RWPE2 (cell line): ENCODE measurements around the gene ATG7.

Experiments
- ATAC-seq: fragments of 200-7000 bp; cut with Tn5 transposase; 3 replicates; pipeline ENCODE4 v1.9.1; 2021; ENCODE audit warnings: low read depth
- DNase-seq: peaks from one replicate; pipeline ENCODE4 v3.0.0-alpha.2; 2020; ENCODE audit warnings: low spot score
- H3K27ac ChIP-seq: fragments of 450-650 bp; 2 replicates; pipeline ENCODE4 v1.5.1; 2017; ENCODE audit warnings: mild to moderate bottlenecking; ENCODE audit not compliant: poor library complexity, severe bottlenecking
- H3K27me3 ChIP-seq: fragments of 250-450 bp; sonication (Bioruptor Pico); 2 replicates; pipeline ENCODE4 v1.5.1; 2021; ENCODE audit warnings: mild to moderate bottlenecking, moderate library complexity; ENCODE audit not compliant: insufficient read depth, poor library complexity, severe bottlenecking
- H3K36me3 ChIP-seq: fragments of 250-450 bp; sonication (Bioruptor Pico); 2 replicates; pipeline ENCODE4 v1.5.1; 2020; ENCODE audit warnings: low read depth, mild to moderate bottlenecking, moderate library complexity
- H3K4me1 ChIP-seq: fragments of 250-450 bp; sonication (Bioruptor Pico); 2 replicates; pipeline ENCODE4 v1.5.1; 2021; ENCODE audit warnings: mild to moderate bottlenecking, moderate library complexity; ENCODE audit not compliant: insufficient read depth, poor library complexity, severe bottlenecking
- H3K4me3 ChIP-seq: fragments of 250-450 bp; sonication (Bioruptor Pico); 2 replicates; pipeline ENCODE4 v1.5.1; 2021; ENCODE audit warnings: mild to moderate bottlenecking, moderate library complexity; ENCODE audit not compliant: severe bottlenecking
- H3K9me3 ChIP-seq: fragments of 250-450 bp; sonication (Bioruptor Pico); 2 replicates; pipeline ENCODE4 v1.5.1; 2021; ENCODE audit warnings: mild to moderate bottlenecking, moderate library complexity; ENCODE audit not compliant: severe bottlenecking
- CTCF ChIP-seq: fragments of 450-650 bp; IDR thresholded peaks from one replicate; pipeline ENCODE4 v1.5.1; 2017; ENCODE audit warnings: mild to moderate bottlenecking, moderate library complexity; ENCODE audit not compliant: poor library complexity, severe bottlenecking

ATG7 gene

DNA sequence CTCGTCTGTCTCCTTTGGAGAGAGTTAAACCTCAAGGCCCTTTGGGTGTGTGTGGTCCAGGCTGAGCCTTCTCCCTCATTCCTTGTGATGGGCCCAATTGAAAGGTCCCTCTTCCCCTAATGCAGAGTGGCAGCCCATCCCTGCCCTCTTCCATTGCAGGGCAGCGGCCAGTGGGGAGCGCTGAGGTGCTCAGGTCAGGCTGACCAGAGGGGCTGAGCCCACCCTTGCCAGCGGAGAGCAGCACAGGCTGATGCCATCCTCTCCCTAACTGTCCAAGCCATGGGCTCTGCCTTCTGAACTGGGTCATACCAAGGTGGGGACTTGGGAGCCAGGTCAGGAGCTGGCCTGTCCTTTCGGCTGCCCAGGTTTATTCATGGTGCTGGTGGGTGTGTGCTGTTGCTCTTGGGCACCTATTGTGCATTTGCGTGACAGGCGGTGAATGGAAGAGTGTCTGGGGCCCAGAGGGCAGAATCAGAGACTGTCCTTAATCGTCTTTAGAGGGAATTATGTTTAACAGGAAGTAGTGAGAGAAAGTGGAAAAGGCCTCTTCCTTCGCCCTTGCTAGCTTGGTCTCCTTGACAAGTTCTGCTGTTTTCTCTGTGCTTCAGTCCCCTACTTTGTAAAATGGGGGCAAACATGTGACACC lies 274.6 kb downstream of the ATG7 start:
- Histone ChIP-seq H3K9me3 (no peaks in the 10 kb centered on the region), H3K36me3 (no peaks in the 10 kb centered on the region), H3K4me3 (no peak overlapping the region), H3K27ac (no peak overlapping the region), H3K4me1 (peaks cover 4% of the 10 kb centered on the region), H3K27me3 (no peaks in the 10 kb centered on the region)
- no peak for DNase-seq
- no peak for TF ChIP-seq CTCF
- no peak for ATAC-seq

GRCh38 chr3:11547498-11547897 lies 275.3 kb downstream of the ATG7 start:
- H3K9me3 ChIP-seq = no peaks in the 10 kb centered on the region
- no peaks in the 10 kb centered on the region for H3K27me3 ChIP-seq
- no peak for TF ChIP-seq CTCF
- no peak overlapping the region for H3K4me3 ChIP-seq
- no peaks in the 10 kb centered on the region for H3K36me3 ChIP-seq
- no peak for DNase-seq
- no peak for ATAC-seq
- H3K4me1 ChIP-seq = peaks cover 4% of the 10 kb centered on the region
- H3K27ac ChIP-seq = no peak overlapping the region

DNA sequence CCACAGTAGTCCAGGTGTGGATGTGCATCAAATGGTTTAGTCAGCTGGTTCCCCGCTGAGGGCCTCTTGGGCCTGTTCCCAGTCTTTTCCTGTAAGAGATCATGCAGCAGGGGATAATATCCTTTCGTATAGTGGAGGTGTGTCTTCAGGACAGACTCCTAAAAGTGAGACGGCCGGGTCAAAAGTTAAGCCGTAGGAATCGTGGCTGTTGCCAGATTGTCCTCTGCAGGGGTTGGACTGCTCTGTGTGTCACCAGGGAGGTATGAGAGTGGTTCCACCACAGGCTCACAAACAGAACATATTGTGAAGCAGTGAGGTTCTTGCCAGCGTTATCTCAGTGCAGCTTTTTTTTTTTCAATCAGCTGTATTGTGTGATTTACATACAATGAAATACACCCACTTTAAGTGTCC lies 276.5 kb downstream of the ATG7 start:
- DNase-seq (peak; percentile 56), ATAC-seq (peak; percentile 72)
- Histone ChIP-seq H3K36me3 (no peaks in the 10 kb centered on the region), H3K4me3 (no peak overlapping the region), H3K27me3 (no peaks in the 10 kb centered on the region), H3K9me3 (no peaks in the 10 kb centered on the region), H3K27ac (peak overlapping the region; percentile 34), H3K4me1 (peaks cover 4% of the 10 kb centered on the region)
- TF ChIP-seq CTCF = no peak

- DNase-seq = no peak
- peak overlapping the region; percentile 34 for H3K27ac ChIP-seq
Observed at GRCh38 chr3:11549580-11550140, 277.5 kb downstream of the ATG7 start.

More at GRCh38 chr3:11549580-11550140, 277.5 kb downstream of the ATG7 start:
- no peaks in the 10 kb centered on the region for H3K27me3 ChIP-seq
- ATAC-seq = no peak
- no peak overlapping the region for H3K4me3 ChIP-seq
- no peaks in the 10 kb centered on the region for H3K36me3 ChIP-seq
- no peak for TF ChIP-seq CTCF
- H3K9me3 ChIP-seq = no peaks in the 10 kb centered on the region
- peaks cover 4% of the 10 kb centered on the region for H3K4me1 ChIP-seq
